Upper lobe of left lung (tissue), 4 donors: ENCODE results near the gene NCBP1.

Experiments used
- POLR2A ChIP-seq, 4 donors: fragments of 450-650 bp; IDR thresholded peaks; one replicate each; pipeline ENCODE4 v1.5.1; 2016 to 2017; ENCODE audit warnings: antibody characterized with exemption in 4 of 4, mild to moderate bottlenecking in 2 of 4
- TF ChIP-seq, protein P1 (sequence below), 6 experiments: fragments of 450-650 bp in 4 of 6; fragments of 200-600 bp in 2 of 6; sonication (generic) in 2 of 6; IDR thresholded peaks; one replicate each; pipeline ENCODE4 v1.5.1; 2016 to 2019; ENCODE audit warnings: antibody characterized with exemption in 6 of 6

DNA sequence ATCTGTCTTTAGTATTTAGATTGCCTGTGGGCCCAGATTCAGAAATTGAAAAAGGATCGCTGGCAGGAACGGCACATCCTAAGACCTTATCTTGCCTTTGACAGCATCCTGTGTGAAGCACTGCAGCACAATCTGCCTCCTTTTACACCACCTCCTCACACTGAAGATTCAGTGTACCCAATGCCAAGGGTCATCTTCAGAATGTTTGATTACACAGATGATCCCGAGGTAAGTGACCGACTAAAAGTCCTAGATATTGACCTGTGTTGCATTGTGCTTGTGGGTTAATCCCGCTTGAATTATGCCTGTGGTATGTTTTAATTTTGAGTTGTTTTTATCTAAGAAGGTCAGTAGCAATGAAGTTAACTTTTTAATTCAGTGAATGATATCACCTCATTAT is 14.4 kb downstream of the NCBP1 start:
- no peak for TF ChIP-seq POLR2A (IDR thresholded peaks at IDR 0.05)
- TF ChIP-seq, protein P1, sequence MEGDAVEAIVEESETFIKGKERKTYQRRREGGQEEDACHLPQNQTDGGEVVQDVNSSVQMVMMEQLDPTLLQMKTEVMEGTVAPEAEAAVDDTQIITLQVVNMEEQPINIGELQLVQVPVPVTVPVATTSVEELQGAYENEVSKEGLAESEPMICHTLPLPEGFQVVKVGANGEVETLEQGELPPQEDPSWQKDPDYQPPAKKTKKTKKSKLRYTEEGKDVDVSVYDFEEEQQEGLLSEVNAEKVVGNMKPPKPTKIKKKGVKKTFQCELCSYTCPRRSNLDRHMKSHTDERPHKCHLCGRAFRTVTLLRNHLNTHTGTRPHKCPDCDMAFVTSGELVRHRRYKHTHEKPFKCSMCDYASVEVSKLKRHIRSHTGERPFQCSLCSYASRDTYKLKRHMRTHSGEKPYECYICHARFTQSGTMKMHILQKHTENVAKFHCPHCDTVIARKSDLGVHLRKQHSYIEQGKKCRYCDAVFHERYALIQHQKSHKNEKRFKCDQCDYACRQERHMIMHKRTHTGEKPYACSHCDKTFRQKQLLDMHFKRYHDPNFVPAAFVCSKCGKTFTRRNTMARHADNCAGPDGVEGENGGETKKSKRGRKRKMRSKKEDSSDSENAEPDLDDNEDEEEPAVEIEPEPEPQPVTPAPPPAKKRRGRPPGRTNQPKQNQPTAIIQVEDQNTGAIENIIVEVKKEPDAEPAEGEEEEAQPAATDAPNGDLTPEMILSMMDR (IDR thresholded peaks at IDR 0.05) = no peak
